ENCODE data around the gene PCSK2. TPM values are rescaled to one million over a fixed set of nuclear protein-coding genes. Genes with fewer than 3 reads are reported as not detected.

Gene PCSK2
- total RNA-seq, 3 donors from 2014 or later (not counting 1 experiment from before 2014, with no cell fraction given): not detected

- Histone ChIP-seq H3K27me3 (ENCODE audit: control insufficient read depth, insufficient read depth, low read length) (peaks cover 1% of the 10 kb centered on the region), H3K36me3 (ENCODE audit: control insufficient read depth, insufficient read depth, low read length) (no peaks in the 10 kb centered on the region), H3K4me1 (ENCODE audit: control insufficient read depth, insufficient read depth, low read length) (no peaks in the 10 kb centered on the region), H3K4me3 (ENCODE audit: low read length) (no peak overlapping the region), H3K27ac (ENCODE audit: low read length) (no peak overlapping the region), H3K9me3 (ENCODE audit: control insufficient read depth, insufficient read depth, low read length) (no peaks in the 10 kb centered on the region)
- no peak overlapping the region for H3K4me3 Mint-ChIP-seq
- ATAC-seq (no peak), DNase-seq (no peak)
- peaks cover 0 to 3% of the 10 kb centered on the region in 2 donors for H3K27me3 Mint-ChIP-seq (ENCODE audit: low read depth in 2 of 2)
- 95% methylated on average over 7 of the region's 8 CpGs for WGBS (ENCODE audit: insufficient coverage)
- H3K27ac Mint-ChIP-seq: no peak overlapping the region
- H3K9me3 Mint-ChIP-seq: no peaks in the 10 kb centered on the region
- H3K36me3 Mint-ChIP-seq: no peaks in the 10 kb centered on the region
- intact Hi-C loops (cut with micrococcal nuclease): no loop called here
- TF ChIP-seq CTCF (IDR thresholded peaks at IDR 0.05): no peak
- H3K4me1 Mint-ChIP-seq: peaks cover 8 to 11% of the 10 kb centered on the region in 2 donors
Observed at GRCh38 chr20:17524560-17524959, 297.7 kb downstream of the PCSK2 start.

GRCh38 chr20:17525132-17525531 lies 298.3 kb downstream of the PCSK2 start:
- 100% methylated on average over 4 of the region's 5 CpGs for WGBS (ENCODE audit: insufficient coverage)
- intact Hi-C loops (cut with micrococcal nuclease): no loop called here
- TF ChIP-seq CTCF (IDR thresholded peaks at IDR 0.05): no peak

DNA sequence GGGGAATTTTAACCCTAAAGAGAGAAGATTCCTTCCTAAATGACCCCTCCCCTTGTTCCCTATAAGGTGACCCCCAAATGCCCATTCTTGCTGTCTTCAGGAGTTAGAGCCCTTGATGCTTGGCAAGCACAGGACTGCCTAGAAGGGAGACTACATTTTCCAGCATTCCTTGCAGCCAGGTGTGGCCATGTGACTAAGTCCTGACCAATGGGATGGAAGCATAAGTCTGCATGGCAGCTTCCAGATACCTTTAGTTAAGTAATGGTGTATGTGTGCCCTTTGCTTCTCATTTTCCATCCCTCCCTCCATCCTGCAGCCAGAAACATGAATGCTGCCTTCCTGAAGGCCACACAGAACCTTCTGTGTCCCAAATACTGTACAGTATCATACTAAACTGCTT lies 298.8 kb downstream of the PCSK2 start:
- Mint-ChIP-seq H3K4me3 (no peak overlapping the region), H3K36me3 (no peaks in the 10 kb centered on the region), H3K9me3 (no peaks in the 10 kb centered on the region), H3K4me1 (peaks cover 15 to 18% of the 10 kb centered on the region in 2 donors), H3K27me3 (ENCODE audit: low read depth in 2 of 2) (peaks cover 0 to 3% of the 10 kb centered on the region in 2 donors), H3K27ac (no peak overlapping the region)
- TF ChIP-seq CTCF (IDR thresholded peaks at IDR 0.05): no peak
- Histone ChIP-seq H3K36me3 (ENCODE audit: control insufficient read depth, insufficient read depth, low read length) (no peaks in the 10 kb centered on the region), H3K27ac (ENCODE audit: low read length) (no peak overlapping the region), H3K4me1 (ENCODE audit: control insufficient read depth, insufficient read depth, low read length) (peaks cover 7% of the 10 kb centered on the region), H3K9me3 (ENCODE audit: control insufficient read depth, insufficient read depth, low read length) (no peaks in the 10 kb centered on the region), H3K4me3 (ENCODE audit: low read length) (no peak overlapping the region), H3K27me3 (ENCODE audit: control insufficient read depth, insufficient read depth, low read length) (peaks cover 2% of the 10 kb centered on the region)
- DNase-seq (peak in 1 of 2 donors; percentile 58), ATAC-seq (peak in 1 of 3 donors; percentile 57)
- intact Hi-C loops (cut with micrococcal nuclease): no loop called here

More at GRCh38 chr20:17525132-17525531, 298.3 kb downstream of the PCSK2 start:
- H3K27ac Mint-ChIP-seq: no peak overlapping the region
- Histone ChIP-seq H3K4me1 (ENCODE audit: control insufficient read depth, insufficient read depth, low read length) (peaks cover 3% of the 10 kb centered on the region), H3K9me3 (ENCODE audit: control insufficient read depth, insufficient read depth, low read length) (no peaks in the 10 kb centered on the region), H3K27ac (ENCODE audit: low read length) (no peak overlapping the region), H3K27me3 (ENCODE audit: control insufficient read depth, insufficient read depth, low read length) (peaks cover 2% of the 10 kb centered on the region), H3K36me3 (ENCODE audit: control insufficient read depth, insufficient read depth, low read length) (no peaks in the 10 kb centered on the region), H3K4me3 (ENCODE audit: low read length) (no peak overlapping the region)
- peaks cover 14 to 17% of the 10 kb centered on the region in 2 donors for H3K4me1 Mint-ChIP-seq
- H3K9me3 Mint-ChIP-seq: no peaks in the 10 kb centered on the region
- no peak for DNase-seq
- no peak for ATAC-seq
- H3K27me3 Mint-ChIP-seq (ENCODE audit: low read depth in 2 of 2): peaks cover 0 to 3% of the 10 kb centered on the region in 2 donors
- H3K4me3 Mint-ChIP-seq: no peak overlapping the region
- no peaks in the 10 kb centered on the region for H3K36me3 Mint-ChIP-seq

DNA sequence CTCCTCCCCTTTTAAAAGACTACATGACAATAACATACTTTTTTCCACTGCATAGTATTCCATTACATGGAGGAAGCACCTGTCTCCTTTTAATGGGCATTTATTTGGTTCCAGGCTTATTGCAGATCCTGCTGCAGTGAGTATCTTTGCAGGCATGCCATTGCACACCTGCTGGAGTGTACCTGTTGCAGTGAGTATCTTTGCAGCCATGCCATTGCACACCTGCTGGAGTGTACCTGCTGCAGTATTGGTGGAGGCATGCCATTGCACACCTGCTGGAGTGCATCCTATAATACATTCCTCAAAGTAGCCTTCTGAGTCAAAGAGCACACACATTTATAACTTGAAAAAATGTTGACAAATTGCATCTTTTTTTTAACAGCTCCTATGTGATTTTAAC lies 302.7 kb downstream of the PCSK2 start:
- DNase-seq (no peak), ATAC-seq (no peak)
- peaks cover 6% of the 10 kb centered on the region for H3K27me3 ChIP-seq (ENCODE audit: control insufficient read depth, insufficient read depth, low read length)
- no peak overlapping the region for H3K27ac ChIP-seq (ENCODE audit: low read length)
- no peaks in the 10 kb centered on the region for H3K36me3 Mint-ChIP-seq
- no peaks in the 10 kb centered on the region for H3K36me3 ChIP-seq (ENCODE audit: control insufficient read depth, insufficient read depth, low read length)
- no peak overlapping the region for H3K4me3 ChIP-seq (ENCODE audit: low read length)
- TF ChIP-seq CTCF (IDR thresholded peaks at IDR 0.05): no peak
- peak overlapping the region; percentile 87 for H3K4me3 Mint-ChIP-seq
- no peaks in the 10 kb centered on the region for H3K9me3 Mint-ChIP-seq
- H3K9me3 ChIP-seq (ENCODE audit: control insufficient read depth, insufficient read depth, low read length): no peaks in the 10 kb centered on the region
- intact Hi-C loops (cut with micrococcal nuclease): no loop called here
- H3K4me1 Mint-ChIP-seq: peaks cover 33% of the 10 kb centered on the region in 2 donors
- H3K27ac Mint-ChIP-seq: peak overlapping the region in 1 of 2 donors; percentile 57
- H3K27me3 Mint-ChIP-seq (ENCODE audit: low read depth in 2 of 2): peaks cover 0 to 3% of the 10 kb centered on the region in 2 donors
- peaks cover 24% of the 10 kb centered on the region for H3K4me1 ChIP-seq (ENCODE audit: control insufficient read depth, insufficient read depth, low read length)
